Upper lobe of left lung (tissue), 6 donors: ENCODE results near the gene SLC35A3. TPM values are rescaled to one million over a fixed set of nuclear protein-coding genes. Genes with fewer than 3 reads are reported as not detected.
A peak's percentile ranks its signal among the peaks of the same experiment; 100 is the strongest.

Source experiments
- ATAC-seq, 2 donors: fragments of 200-7000 bp; cut with Tn5 transposase; one replicate each; pipeline ENCODE4 v1.9.1; 2022; ENCODE audit warnings: mild to moderate bottlenecking in 2 of 2, moderate library complexity in 2 of 2; ENCODE audit not compliant: low FRiP score in 2 of 2
- DNase-seq, 2 donors: peaks; one replicate each; pipeline ENCODE4 v3.0.0-alpha.2; 2019 to 2020
- H3K27ac ChIP-seq, 4 donors: fragments of 200-600 bp; sonication (generic); one replicate each; pipeline ENCODE4 v1.5.1; 2016 to 2019
- H3K27me3 ChIP-seq, 4 donors: fragments of 200-600 bp; sonication (generic); one replicate each; pipeline ENCODE4 v1.5.1; 2017 to 2019
- H3K36me3 ChIP-seq, 4 donors: fragments of 200-600 bp; sonication (generic); one replicate each; pipeline ENCODE4 v1.5.1; 2016 to 2019
- H3K4me1 ChIP-seq, 4 donors: fragments of 200-600 bp; sonication (generic); one replicate each; pipeline ENCODE4 v1.5.1; 2018 to 2019
- H3K4me3 ChIP-seq, 4 donors: fragments of 200-600 bp; sonication (generic); one replicate each; pipeline ENCODE4 v1.5.1; 2017 to 2019; ENCODE audit warnings: mild to moderate bottlenecking in 2 of 4, moderate library complexity in 1 of 4
- H3K9me3 ChIP-seq, 4 donors: fragments of 200-600 bp; sonication (generic); one replicate each; pipeline ENCODE4 v1.5.1; 2018 to 2019
- EP300 ChIP-seq, 4 donors: sonication (generic); formaldehyde crosslinking; IDR thresholded peaks; one replicate each; pipeline ENCODE4 v1.5.1; 2017; ENCODE audit warnings: antibody characterized with exemption in 4 of 4, control low read depth in 2 of 4
- POLR2A ChIP-seq, 4 donors: fragments of 450-650 bp; IDR thresholded peaks; one replicate each; pipeline ENCODE4 v1.5.1; 2016 to 2017; ENCODE audit warnings: antibody characterized with exemption in 4 of 4, mild to moderate bottlenecking in 2 of 4
- POLR2AphosphoS5 ChIP-seq, 2 donors: sonication (generic); formaldehyde crosslinking; IDR thresholded peaks; one replicate each; pipeline ENCODE4 v1.5.1; 2017; ENCODE audit warnings: antibody characterized with exemption in 2 of 2
- WGBS, 2 donors: methylation state at CpG; one replicate each; pipeline ENCODE4 v1.1.5; 2017 to 2018; 5-methylcytosine and 5-hydroxymethylcytosine counted together
- total RNA-seq, 6 donors: library from RNA; depleted of rRNA in 4 of 6; stranded (reverse); fragments of >200 nt in 4 of 6; gene quantifications; one replicate each; pipeline versions ENCODE4 v1.1.0 to v1.2.1, GENCODE V29; 2016 to 2021
- TF ChIP-seq, protein P1 (sequence below), 6 experiments: fragments of 450-650 bp in 4 of 6; fragments of 200-600 bp in 2 of 6; sonication (generic) in 2 of 6; IDR thresholded peaks; one replicate each; pipeline ENCODE4 v1.5.1; 2016 to 2019; ENCODE audit warnings: antibody characterized with exemption in 6 of 6
- donor health status: DM: no; HTN: no; CAD: no; lungs with moderate emphysema.
- donor health status: DM: no; HTN: yes; CAD: no; lungs with severe emphysema.

The SLC35A3 gene
- total RNA-seq, 6 donors from 2014 or later, result 19.9 to 49.7 (median 25.2) TPM

DNA sequence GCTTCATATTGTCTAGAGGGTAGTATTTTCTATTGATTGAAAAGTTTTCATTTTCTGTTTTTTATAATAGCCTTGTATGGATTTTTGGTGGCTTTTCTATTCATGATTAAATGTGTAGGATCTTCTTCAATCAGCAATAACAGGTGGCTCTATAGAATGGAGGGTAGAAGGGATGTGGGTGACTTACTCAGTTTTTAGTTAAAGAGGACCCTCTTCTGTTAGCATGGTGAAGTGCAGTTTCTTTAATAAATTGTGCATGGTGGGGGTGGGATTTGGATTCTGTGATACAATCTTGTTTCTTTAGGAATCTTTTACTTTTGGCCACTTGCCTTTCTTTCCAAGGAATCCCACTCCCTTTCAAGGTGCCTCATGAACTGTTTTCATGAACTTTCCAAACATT lies 64.7 kb downstream of the SLC35A3 start:
- Histone ChIP-seq H3K9me3 (no peaks in the 10 kb centered on the region), H3K27ac (no peak overlapping the region), H3K36me3 (no peaks in the 10 kb centered on the region), H3K27me3 (no peaks in the 10 kb centered on the region), H3K4me1 (peaks cover 10 to 26% (median 12%) of the 10 kb centered on the region in 4 donors), H3K4me3 (no peak overlapping the region)
- DNase-seq (no peak), ATAC-seq (no peak)
- TF ChIP-seq, protein P1, sequence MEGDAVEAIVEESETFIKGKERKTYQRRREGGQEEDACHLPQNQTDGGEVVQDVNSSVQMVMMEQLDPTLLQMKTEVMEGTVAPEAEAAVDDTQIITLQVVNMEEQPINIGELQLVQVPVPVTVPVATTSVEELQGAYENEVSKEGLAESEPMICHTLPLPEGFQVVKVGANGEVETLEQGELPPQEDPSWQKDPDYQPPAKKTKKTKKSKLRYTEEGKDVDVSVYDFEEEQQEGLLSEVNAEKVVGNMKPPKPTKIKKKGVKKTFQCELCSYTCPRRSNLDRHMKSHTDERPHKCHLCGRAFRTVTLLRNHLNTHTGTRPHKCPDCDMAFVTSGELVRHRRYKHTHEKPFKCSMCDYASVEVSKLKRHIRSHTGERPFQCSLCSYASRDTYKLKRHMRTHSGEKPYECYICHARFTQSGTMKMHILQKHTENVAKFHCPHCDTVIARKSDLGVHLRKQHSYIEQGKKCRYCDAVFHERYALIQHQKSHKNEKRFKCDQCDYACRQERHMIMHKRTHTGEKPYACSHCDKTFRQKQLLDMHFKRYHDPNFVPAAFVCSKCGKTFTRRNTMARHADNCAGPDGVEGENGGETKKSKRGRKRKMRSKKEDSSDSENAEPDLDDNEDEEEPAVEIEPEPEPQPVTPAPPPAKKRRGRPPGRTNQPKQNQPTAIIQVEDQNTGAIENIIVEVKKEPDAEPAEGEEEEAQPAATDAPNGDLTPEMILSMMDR (IDR thresholded peaks at IDR 0.05), result peak in 2 of 6 experiments; percentile 11 to 20
- no peak for TF ChIP-seq POLR2AphosphoS5 (IDR thresholded peaks at IDR 0.05)

GRCh38 chr1:100035214-100035613 lies 65.4 kb downstream of the SLC35A3 start:
- DNase-seq (no peak), ATAC-seq (no peak)
- Histone ChIP-seq H3K9me3 (no peaks in the 10 kb centered on the region), H3K4me1 (peaks cover 17 to 33% (median 19%) of the 10 kb centered on the region in 4 donors), H3K27ac (no peak overlapping the region), H3K4me3 (no peak overlapping the region), H3K36me3 (no peaks in the 10 kb centered on the region), H3K27me3 (no peaks in the 10 kb centered on the region)
- 87 to 97% methylated on average over 1 of the region's 1 CpG for WGBS, 2 donors
- TF ChIP-seq, protein P1 (IDR thresholded peaks at IDR 0.05), result no peak
- no peak for TF ChIP-seq POLR2A (IDR thresholded peaks at IDR 0.05)
- TF ChIP-seq POLR2AphosphoS5 (IDR thresholded peaks at IDR 0.05), result no peak
- no peak for TF ChIP-seq EP300 (IDR thresholded peaks at IDR 0.05)

GRCh38 chr1:100036718-100037655 lies 67.2 kb downstream of the SLC35A3 start:
- H3K27ac ChIP-seq, result peak overlapping the region; percentile 99 to 100 (median 100)

GRCh38 chr1:100037656-100037926 lies 67.8 kb downstream of the SLC35A3 start:
- Histone ChIP-seq H3K4me1 (peaks cover 30 to 48% (median 33%) of the 10 kb centered on the region in 4 donors), H3K36me3 (no peaks in the 10 kb centered on the region), H3K9me3 (no peaks in the 10 kb centered on the region), H3K27me3 (no peaks in the 10 kb centered on the region), H3K4me3 (peak overlapping the region; percentile 80 to 95 (median 84)), H3K27ac (peak overlapping the region; percentile 99 to 100 (median 100))
- no peak for TF ChIP-seq POLR2A (IDR thresholded peaks at IDR 0.05)
- TF ChIP-seq POLR2AphosphoS5 (IDR thresholded peaks at IDR 0.05), result no peak
- TF ChIP-seq EP300 (IDR thresholded peaks at IDR 0.05), result no peak
- TF ChIP-seq, protein P1 (IDR thresholded peaks at IDR 0.05), result no peak
- ATAC-seq (no peak), DNase-seq (no peak)
- 0% methylated on average over 8 of the region's 8 CpGs for WGBS, 2 donors

More at GRCh38 chr1:100036718-100037655, 67.2 kb downstream of the SLC35A3 start:
- Histone ChIP-seq H3K9me3 (no peaks in the 10 kb centered on the region), H3K4me1 (peaks cover 30 to 44% (median 33%) of the 10 kb centered on the region in 4 donors), H3K4me3 (peak overlapping the region; percentile 80 to 95 (median 84)), H3K27me3 (no peaks in the 10 kb centered on the region), H3K36me3 (no peaks in the 10 kb centered on the region)
- ATAC-seq (peak in 1 of 2 donors; percentile 52), DNase-seq (peak in 1 of 2 donors; percentile 37)
- no peak for TF ChIP-seq POLR2A (IDR thresholded peaks at IDR 0.05)
- TF ChIP-seq EP300 (IDR thresholded peaks at IDR 0.05), result no peak
- TF ChIP-seq POLR2AphosphoS5 (IDR thresholded peaks at IDR 0.05), result no peak
- TF ChIP-seq, protein P1 (IDR thresholded peaks at IDR 0.05), result no peak
- WGBS, 2 donors, result 11 to 15% methylated on average over 11 of the region's 11 CpGs
